NOMO-1 treated with dmso at 0.1 percent for 144 hours (cell line): ENCODE data around the gene SEC31A.
"Not testable (repeated sequence)": the region's sequence is repeated elsewhere in the genome, so short reads cannot be mapped to it uniquely, and the experiment has no call there.

Source experiments
- DNase-seq: peaks from one replicate; lab custom pipeline; 2025; ENCODE audit not compliant: unreplicated experiment; lab: John Stamatoyannopoulos, UW

The SEC31A gene

DNA sequence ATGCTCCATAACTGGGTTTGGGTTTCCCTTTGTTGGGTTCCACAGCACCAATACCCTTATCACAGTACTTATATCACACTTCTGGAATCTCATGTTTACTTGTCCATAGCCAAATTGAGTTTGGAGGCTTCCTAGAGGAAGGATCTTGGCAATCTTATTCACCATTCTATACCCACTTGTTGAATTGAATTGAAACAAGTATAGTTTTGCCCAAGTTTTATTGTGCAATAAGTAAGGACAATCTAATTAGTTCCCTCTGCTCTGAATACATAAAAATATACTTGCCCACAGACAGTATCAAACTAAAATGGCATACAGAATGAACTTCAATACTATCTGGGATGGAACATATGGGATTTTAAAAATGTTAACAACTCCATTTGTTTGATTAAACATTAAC lies 40.3 kb downstream of the SEC31A start:
- DNase-seq: no peak

- no peak for DNase-seq
Measured at GRCh38 chr4:82848706-82849105, 42.2 kb downstream of the SEC31A start.

DNA sequence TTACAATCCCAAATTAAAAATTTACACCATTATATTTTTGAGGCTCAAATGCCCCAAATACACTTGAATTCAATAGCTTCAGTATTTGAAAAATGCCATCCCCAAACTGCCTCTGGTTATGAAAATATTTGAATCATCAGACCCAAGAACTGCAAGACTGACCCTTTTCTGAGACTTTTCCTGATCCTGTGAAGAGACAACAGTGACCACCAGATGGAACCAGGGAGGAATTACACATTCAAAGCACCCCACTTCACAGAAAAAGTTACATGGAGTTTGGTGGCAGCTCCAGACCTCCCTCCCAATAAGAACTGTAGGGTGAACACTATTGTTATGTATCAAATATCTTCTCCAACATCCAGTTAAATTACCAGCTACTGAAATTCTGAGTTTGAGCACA lies 48.4 kb downstream of the SEC31A start:
- DNase-seq: no peak

DNA sequence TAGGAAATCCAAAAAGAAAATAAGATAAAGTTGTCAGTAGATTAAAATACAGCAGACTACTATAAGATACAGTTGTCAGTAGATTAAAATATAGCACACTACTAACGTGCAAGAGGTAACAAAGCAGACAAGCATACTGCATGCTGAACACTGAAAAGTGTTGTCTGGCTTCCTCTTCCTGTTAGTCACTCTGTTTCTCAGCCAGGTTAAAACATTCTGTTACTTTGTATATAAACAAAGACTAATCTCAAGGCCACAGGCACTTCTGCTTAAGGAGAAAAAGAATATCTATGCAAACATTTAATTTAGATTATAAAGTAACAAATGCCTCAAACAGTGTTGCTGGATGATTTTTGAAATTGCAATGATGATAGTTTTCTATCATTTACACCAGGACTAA lies 51.3 kb downstream of the SEC31A start:
- DNase-seq: no peak

GRCh38 chr4:82833696-82834313 lies 57.1 kb downstream of the SEC31A start:
- DNase-seq: no peak

GRCh38 chr4:82833060-82833459 lies 57.9 kb downstream of the SEC31A start:
- not testable (repeated sequence) for DNase-seq

- DNase-seq: no peak
Measured at GRCh38 chr4:82825425-82825824, 65.5 kb downstream of the SEC31A start.

GRCh38 chr4:82823062-82823461 lies 67.9 kb downstream of the SEC31A start:
- DNase-seq: no peak

DNA sequence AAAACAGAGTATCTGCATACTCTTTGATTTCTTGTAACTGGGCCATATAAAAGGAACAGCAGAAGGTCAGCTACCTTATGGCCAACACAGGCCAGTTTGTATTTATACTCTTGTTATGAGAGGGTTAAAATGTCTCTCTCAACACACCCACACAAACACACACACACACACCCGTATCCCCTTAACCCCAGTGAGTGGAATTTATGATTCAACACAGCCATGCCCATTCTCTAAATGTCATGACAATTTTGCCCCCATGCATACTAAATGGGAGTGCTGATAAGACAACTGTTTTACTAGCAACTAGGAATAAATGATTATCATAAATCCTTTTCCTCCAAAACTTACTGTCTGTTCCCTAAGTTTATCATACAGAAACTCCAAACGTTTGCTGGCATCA lies 70.3 kb downstream of the SEC31A start:
- no peak for DNase-seq

GRCh38 chr4:82818664-82819662 lies 72.0 kb downstream of the SEC31A start:
- DNase-seq: no peak

DNA sequence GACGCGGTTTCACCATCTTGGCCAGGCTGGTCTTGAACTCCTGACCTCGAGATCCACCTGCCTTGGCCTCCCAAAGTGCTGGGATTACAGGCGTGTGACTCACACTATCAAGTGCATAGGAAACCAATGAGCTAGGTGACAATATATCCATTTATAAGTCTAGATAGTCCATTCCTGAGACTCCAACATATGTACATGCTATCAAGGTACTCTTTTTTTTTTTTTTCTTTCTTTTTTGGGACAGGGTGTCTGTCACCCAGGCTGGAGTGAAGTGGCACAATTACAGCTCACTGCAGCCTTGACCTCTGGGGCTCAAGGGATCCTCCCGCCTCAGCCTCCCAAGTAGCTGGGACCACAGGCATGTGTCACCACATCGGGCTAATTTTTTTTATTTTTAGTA lies 74.1 kb downstream of the SEC31A start:
- DNase-seq: not testable (repeated sequence)

DNA sequence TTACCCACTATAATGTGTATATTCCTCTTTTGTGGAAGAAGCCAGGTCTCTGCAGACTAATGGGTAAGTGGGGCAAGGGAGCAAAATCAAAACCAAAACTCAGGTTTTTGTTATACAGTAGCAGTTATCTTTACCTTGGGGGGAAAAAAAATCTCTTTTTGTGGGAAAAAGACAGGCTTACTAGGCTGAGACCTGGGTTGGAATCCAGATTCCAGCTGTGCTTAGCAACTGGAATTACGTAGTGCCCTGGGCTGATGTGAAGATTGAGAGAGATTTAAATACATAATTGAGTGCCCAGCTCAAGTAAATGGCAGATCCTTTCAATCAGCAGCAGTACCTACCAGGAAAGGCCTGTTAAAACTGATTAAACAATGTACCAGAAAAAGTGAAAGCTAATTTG lies 76.9 kb downstream of the SEC31A start:
- no peak for DNase-seq

DNA sequence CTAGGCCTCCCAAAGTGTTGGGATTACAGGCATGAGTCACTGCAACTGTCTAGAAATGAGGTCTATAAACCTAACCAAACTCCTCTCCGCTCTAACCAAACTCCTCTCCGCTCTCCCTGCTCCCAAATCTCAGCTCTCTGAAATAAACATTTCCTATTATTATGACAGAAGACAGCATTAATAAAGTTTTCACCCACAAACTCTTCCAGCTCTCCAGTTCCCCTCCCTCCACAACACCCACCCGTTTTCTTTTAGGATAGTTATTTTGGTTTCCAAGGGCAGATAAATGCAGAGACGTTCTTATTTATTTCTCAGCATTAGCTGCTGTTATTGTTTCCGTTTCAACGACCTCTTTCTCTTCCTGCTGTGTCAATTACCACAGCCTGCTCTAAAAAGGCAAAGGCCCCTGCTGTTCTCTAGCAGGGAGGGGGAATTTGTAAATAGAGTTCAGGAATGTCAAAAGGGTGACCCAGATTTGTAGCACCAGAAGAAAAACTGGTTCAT lies 79.1 kb downstream of the SEC31A start:
- no peak for DNase-seq

DNA sequence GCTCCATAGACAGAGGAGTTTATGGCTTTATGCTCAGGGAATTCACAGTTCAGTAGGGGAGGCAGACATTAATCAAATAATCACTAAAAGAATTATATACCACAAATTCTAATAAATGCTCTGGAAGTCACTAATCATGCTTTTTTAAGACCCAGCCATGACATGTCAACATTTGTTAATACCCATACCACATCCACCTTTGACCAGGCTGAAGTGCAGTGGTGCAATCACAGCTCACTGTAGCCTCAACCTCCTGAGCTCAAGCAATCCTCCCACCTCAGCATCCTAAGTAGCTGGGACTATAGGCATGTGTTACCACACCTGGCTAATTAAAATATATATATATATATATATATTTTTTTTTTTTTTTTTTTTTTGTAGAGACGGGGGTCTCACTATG lies 79.6 kb downstream of the SEC31A start:
- DNase-seq: no peak

- DNase-seq: no peak
Measured at GRCh38 chr4:82810176-82810575, 80.8 kb downstream of the SEC31A start.

- DNase-seq: no peak
Measured at GRCh38 chr4:82809619-82810018, 81.3 kb downstream of the SEC31A start.

GRCh38 chr4:82803746-82804145 lies 87.2 kb downstream of the SEC31A start:
- DNase-seq: no peak

GRCh38 chr4:82802911-82803310 lies 88.0 kb downstream of the SEC31A start:
- DNase-seq: no peak

- DNase-seq: no peak
Measured at GRCh38 chr4:82801910-82802521, 88.9 kb downstream of the SEC31A start.

DNA sequence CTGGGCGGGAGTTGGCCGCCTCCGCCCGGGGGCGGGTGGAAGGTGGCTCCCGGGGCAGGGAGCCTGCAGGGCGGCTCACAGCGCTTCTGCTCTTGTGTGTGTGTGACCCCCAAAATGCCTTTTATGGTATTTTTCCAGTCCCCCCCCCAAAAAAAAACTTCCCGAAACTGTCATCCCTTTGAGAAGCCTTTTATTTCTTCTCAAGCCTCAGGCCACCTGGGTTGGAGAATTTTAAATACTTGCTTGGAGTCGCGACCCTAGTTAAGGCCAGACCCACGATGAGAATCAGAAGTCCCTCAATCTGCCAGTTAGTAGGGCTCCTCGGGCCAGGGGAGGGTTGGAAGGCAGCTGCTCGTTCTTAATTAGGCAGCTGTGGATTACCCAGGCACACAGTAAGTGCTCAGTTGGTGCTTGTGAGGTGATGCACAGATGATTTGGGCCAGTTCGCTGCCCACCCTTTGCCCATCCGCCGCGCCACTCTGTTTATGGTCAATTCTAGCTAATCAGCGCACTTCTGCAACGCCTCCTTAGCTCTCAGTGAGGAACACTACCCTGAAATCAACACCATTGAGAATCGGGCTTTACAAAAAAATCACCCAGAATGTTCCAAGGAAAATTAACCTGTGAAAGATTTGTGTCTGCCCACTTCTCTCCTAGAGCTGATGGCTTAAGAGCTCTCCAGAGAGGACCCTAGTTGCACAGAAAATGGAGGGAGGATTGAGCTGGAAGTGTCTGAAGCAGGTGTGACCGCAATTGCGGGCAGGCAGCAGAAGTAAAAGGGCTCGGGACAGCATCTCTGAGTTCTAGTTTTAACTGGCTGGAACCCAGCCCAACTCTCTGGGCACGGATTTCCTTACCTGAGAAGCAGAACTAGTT lies 91.7 kb downstream of the SEC31A start:
- DNase-seq: no peak
